Hematopoietic multipotent progenitor cell treated with erythropoietin and hydrocortisone succinate and interleukin-3 and kit ligand, for 15 days (in vitro differentiated cells): ENCODE results near the gene UBTFL1.
"Not testable (repeated sequence)": the region's sequence is repeated elsewhere in the genome, so short reads cannot be mapped to it uniquely, and the experiment has no call there.

Source experiments
- DNase-seq: peaks from one replicate; pipeline ENCODE4 v3.0.0-alpha.2; 2015; ENCODE audit warnings: low spot score

The UBTFL1 gene

GRCh38 chr11:90085650-90086049, at the start of gene UBTFL1:
Gene UBTFL1 (plus strand): TSS chr11:90085950. CDS start chr11:90085950, 0 bp downstream.
- DNase-seq = not testable (repeated sequence)

GRCh38 chr11:90051591-90052209, 34.0 kb upstream of the UBTFL1 start:
- not testable (repeated sequence) for DNase-seq

- not testable (repeated sequence) for DNase-seq
These were observed 33.4 kb upstream of the UBTFL1 start for GRCh38 chr11:90052311-90052710.

GRCh38 chr11:90053545-90053944, 32.2 kb upstream of the UBTFL1 start:
- not testable (repeated sequence) for DNase-seq

- not testable (repeated sequence) for DNase-seq
These were observed 3.0 kb downstream of the UBTFL1 start for GRCh38 chr11:90088731-90089130.

GRCh38 chr11:90095230-90095924, 9.6 kb downstream of the UBTFL1 start:
- not testable (repeated sequence) for DNase-seq

GRCh38 chr11:90098261-90098660, 12.5 kb downstream of the UBTFL1 start:
- not testable (repeated sequence) for DNase-seq

GRCh38 chr11:90100431-90100830, 14.7 kb downstream of the UBTFL1 start:
- DNase-seq = no peak

- no peak for DNase-seq
These were observed 27.8 kb downstream of the UBTFL1 start for GRCh38 chr11:90113541-90113940.

- DNase-seq = no peak
These were observed 34.4 kb downstream of the UBTFL1 start for GRCh38 chr11:90120191-90120590.

- DNase-seq = no peak
These were observed 38.6 kb downstream of the UBTFL1 start for GRCh38 chr11:90124371-90124770.

- no peak for DNase-seq
These were observed 39.2 kb downstream of the UBTFL1 start for GRCh38 chr11:90124946-90125345.

- DNase-seq = no peak
These were observed 48.1 kb downstream of the UBTFL1 start for GRCh38 chr11:90133560-90134477.

GRCh38 chr11:90134478-90135003, 48.8 kb downstream of the UBTFL1 start, which contains the start of gene NAALAD2:
Gene NAALAD2 (plus strand): TSS chr11:90134663. CDS start chr11:90134759, 96 bp downstream.
- DNase-seq = no peak

GRCh38 chr11:90135016-90135415, 49.3 kb downstream of the UBTFL1 start:
- DNase-seq = no peak
